HL-60/S4 (cell line): ENCODE data around the gene DRD2.
"Not testable (repeated sequence)": the region's sequence is repeated elsewhere in the genome, so short reads cannot be mapped to it uniquely, and the experiment has no call there.

ENCODE experiments used
- in situ Hi-C: fragments of 300-500 bp; cut with MboI; formaldehyde crosslinking; loops from 2 replicates; pipeline ENCODE4 v1.14.3; 2022; ENCODE audit warnings: low sequenced_read_pairs

The DRD2 gene

GRCh38 chr11:113475160-113475761 lies at the start of gene DRD2:
TSS of gene DRD2 (minus strand) at chr11:113475398. CDS start at chr11:113424651, 50,747 bp downstream.
- in situ Hi-C loops, result no loop called here

GRCh38 chr11:113523906-113524305 lies 48.7 kb upstream of the DRD2 start:
- in situ Hi-C loops, result not testable (repeated sequence)

- in situ Hi-C loops, result no loop called here
These were observed 46.7 kb upstream of the DRD2 start for GRCh38 chr11:113521737-113522517.

GRCh38 chr11:113519989-113520613 lies 44.9 kb upstream of the DRD2 start:
- in situ Hi-C loops, result no loop called here

GRCh38 chr11:113518716-113519495 lies 43.7 kb upstream of the DRD2 start:
- in situ Hi-C loops, result no loop called here

GRCh38 chr11:113517361-113517760 lies 42.2 kb upstream of the DRD2 start:
- in situ Hi-C loops, result no loop called here

GRCh38 chr11:113514856-113515255 lies 39.7 kb upstream of the DRD2 start:
- in situ Hi-C loops, result no loop called here

GRCh38 chr11:113507341-113507740 lies 32.1 kb upstream of the DRD2 start:
- in situ Hi-C loops, result no loop called here

- in situ Hi-C loops, result no loop called here
These were observed 31.7 kb upstream of the DRD2 start for GRCh38 chr11:113506893-113507292.

GRCh38 chr11:113506461-113506860 lies 31.3 kb upstream of the DRD2 start:
- in situ Hi-C loops, result no loop called here

- in situ Hi-C loops, result no loop called here
These were observed 30.6 kb upstream of the DRD2 start for GRCh38 chr11:113505541-113506375.

- in situ Hi-C loops, result no loop called here
These were observed 29.8 kb upstream of the DRD2 start for GRCh38 chr11:113505046-113505445.

- in situ Hi-C loops, result no loop called here
These were observed 29.4 kb upstream of the DRD2 start for GRCh38 chr11:113504586-113504985.

GRCh38 chr11:113504071-113504470 lies 28.9 kb upstream of the DRD2 start:
- in situ Hi-C loops, result no loop called here

- in situ Hi-C loops, result no loop called here
These were observed 22.1 kb upstream of the DRD2 start for GRCh38 chr11:113497066-113497910.

- in situ Hi-C loops, result no loop called here
These were observed 20.9 kb upstream of the DRD2 start for GRCh38 chr11:113496026-113496651.

- in situ Hi-C loops, result no loop called here
These were observed 18.8 kb upstream of the DRD2 start for GRCh38 chr11:113494021-113494420.

GRCh38 chr11:113493206-113493605 lies 18.0 kb upstream of the DRD2 start:
- in situ Hi-C loops, result no loop called here

GRCh38 chr11:113488931-113489351 lies 13.7 kb upstream of the DRD2 start:
- in situ Hi-C loops, result no loop called here
